ENCODE data around the gene HLA-DPB1.
"Not testable (repeated sequence)": the region's sequence is repeated elsewhere in the genome, so short reads cannot be mapped to it uniquely, and the experiment has no call there.

Gene HLA-DPB1

DNA sequence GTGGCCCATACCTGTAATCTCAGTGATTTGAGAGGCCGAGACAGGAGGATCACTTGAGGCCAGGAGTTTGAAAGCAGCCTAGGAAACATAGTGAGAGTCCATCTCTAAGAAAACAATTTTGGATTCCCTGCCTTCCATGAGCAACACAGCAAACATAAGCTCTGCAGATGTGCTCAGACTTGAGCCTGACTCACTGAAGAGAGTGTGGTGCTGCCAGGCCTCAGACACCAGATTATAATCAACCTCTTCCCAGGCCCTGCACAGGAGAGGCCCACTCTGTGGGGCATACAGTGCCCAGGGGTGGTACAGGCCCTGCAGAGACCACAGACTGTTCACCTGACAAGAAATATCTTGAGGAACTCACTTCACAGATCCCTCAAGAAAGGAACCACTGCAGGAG, 19.9 kb downstream of the HLA-DPB1 start:
- H3K27me3 ChIP-seq (replicated peaks), result peaks cover 7% of the 10 kb centered on the region
- no peaks in the 10 kb centered on the region for H3K36me3 ChIP-seq (replicated peaks)
- no peak overlapping the region for H3K4me3 ChIP-seq (ENCODE audit: low read depth, low read length)
- TF ChIP-seq, protein P1, sequence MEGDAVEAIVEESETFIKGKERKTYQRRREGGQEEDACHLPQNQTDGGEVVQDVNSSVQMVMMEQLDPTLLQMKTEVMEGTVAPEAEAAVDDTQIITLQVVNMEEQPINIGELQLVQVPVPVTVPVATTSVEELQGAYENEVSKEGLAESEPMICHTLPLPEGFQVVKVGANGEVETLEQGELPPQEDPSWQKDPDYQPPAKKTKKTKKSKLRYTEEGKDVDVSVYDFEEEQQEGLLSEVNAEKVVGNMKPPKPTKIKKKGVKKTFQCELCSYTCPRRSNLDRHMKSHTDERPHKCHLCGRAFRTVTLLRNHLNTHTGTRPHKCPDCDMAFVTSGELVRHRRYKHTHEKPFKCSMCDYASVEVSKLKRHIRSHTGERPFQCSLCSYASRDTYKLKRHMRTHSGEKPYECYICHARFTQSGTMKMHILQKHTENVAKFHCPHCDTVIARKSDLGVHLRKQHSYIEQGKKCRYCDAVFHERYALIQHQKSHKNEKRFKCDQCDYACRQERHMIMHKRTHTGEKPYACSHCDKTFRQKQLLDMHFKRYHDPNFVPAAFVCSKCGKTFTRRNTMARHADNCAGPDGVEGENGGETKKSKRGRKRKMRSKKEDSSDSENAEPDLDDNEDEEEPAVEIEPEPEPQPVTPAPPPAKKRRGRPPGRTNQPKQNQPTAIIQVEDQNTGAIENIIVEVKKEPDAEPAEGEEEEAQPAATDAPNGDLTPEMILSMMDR (IDR thresholded peaks at IDR 0.05; ENCODE audit: low read depth, low read length, missing control alignments), result no peak
- DNase-seq, result no peak
- no peak overlapping the region for H3K27ac ChIP-seq
- in situ Hi-C loops (cut with HindIII; ENCODE audit: low pct_ligation_motif_present, low sequenced_read_pairs), result no loop called here

DNA sequence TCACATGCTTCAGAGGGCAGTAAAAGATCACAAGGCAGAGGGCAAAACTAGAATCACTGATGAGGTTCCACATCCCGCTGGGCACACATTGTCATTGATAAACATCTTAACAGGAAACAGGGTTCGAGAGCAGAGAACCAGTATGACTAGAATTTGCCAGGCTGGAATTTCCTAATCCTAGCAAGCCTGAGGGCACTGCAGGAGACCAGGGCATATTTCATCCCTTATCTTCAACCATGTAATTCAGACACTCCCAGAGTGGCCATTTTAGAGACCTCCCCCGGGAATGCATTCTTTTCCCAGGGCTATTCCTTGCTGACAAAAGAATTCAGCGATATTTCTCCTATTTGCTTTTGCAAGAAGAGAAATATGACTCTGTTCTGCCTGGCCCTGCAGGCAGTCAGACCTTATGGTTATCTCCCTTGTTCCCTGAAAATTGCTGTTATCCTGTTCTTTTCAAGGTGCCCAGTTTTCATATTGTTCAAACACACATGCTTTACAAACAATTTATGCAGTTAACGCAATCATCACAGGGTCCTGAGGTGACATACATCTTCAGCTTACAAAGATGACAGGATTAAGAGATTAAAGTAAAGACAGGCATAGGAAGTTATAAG, 25.4 kb downstream of the HLA-DPB1 start:
- in situ Hi-C loops (cut with HindIII; ENCODE audit: low pct_ligation_motif_present, low sequenced_read_pairs); H3K27ac ChIP-seq; DNase-seq; H3K4me3 ChIP-seq (ENCODE audit: low read depth, low read length); H3K27me3 ChIP-seq (replicated peaks); H3K36me3 ChIP-seq (replicated peaks): not testable (repeated sequence)

DNA sequence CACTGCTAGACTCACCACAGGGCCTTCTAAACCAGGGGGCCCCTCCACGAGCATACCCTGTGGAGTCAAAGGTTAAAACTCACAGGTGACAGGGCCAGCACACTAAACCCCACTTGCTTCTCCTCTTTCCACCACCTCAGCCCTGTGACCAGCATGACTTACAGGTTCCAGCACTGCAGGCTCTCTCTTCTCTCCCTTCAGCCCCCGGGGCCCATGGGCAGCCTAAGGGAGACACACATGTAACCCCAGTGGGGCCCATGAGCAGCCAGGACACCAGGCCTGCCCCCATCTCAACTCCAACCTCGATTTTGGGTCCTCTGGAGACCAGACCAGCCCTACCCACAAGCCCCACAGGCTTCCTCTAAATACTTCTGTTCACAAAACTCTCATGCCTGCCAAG, 28.0 kb downstream of the HLA-DPB1 start:
- H3K4me3 ChIP-seq (ENCODE audit: low read depth, low read length), result no peak overlapping the region
- no peaks in the 10 kb centered on the region for H3K36me3 ChIP-seq (replicated peaks)
- in situ Hi-C loops (cut with HindIII; ENCODE audit: low pct_ligation_motif_present, low sequenced_read_pairs), result no loop called here
- no peak overlapping the region for H3K27ac ChIP-seq
- no peaks in the 10 kb centered on the region for H3K27me3 ChIP-seq (replicated peaks)
- DNase-seq, result no peak
- TF ChIP-seq, protein P1 (IDR thresholded peaks at IDR 0.05; ENCODE audit: low read depth, low read length, missing control alignments), result no peak

DNA sequence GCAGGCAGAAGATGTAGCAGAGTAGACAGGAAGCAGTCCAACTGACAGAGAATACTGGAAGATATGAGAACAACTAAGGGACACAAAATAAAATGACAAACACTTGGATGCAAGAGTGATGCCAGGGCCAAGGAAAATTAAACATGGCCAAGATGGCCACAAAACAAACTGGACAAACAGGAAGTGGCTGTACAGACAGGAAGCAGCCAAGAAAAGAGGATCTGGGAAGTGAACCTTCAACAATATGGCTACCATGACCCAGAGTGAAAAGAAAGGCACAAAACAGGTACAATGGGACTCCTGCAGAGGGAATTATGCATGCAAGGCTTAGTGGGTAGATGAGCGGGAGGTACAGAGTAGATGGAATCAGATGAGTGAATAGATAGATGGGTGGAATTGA, 29.1 kb downstream of the HLA-DPB1 start:
- TF ChIP-seq, protein P1 (IDR thresholded peaks at IDR 0.05; ENCODE audit: low read depth, low read length, missing control alignments), result no peak
- DNase-seq, result no peak
- Histone ChIP-seq H3K4me3 (ENCODE audit: low read depth, low read length) (no peak overlapping the region), H3K27ac (no peak overlapping the region), H3K27me3 (replicated peaks) (no peaks in the 10 kb centered on the region), H3K36me3 (replicated peaks) (no peaks in the 10 kb centered on the region)
- in situ Hi-C loops (cut with HindIII; ENCODE audit: low pct_ligation_motif_present, low sequenced_read_pairs), result no loop called here

DNA sequence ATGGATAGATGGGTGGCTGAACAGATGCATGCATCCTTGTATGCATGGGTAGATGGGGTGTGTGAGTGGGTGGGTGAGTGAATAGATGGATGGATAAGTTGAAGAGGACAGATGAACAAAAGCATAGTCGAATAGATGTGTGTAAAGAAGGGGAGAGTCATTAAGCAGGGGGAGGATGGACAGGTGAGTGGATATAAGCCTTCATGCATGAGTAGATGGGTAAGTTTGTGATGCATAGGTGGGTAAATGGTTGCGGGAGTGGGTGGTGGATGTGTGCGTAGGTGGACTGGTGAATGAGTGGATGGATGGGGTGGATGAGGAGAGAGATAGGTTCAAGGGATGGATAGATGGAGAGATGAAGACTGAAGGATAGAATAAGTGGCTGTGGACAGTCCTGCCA, 29.6 kb downstream of the HLA-DPB1 start:
- no peaks in the 10 kb centered on the region for H3K27me3 ChIP-seq (replicated peaks)
- no peak overlapping the region for H3K4me3 ChIP-seq (ENCODE audit: low read depth, low read length)
- no peak for DNase-seq
- H3K27ac ChIP-seq, result no peak overlapping the region
- TF ChIP-seq, protein P1 (IDR thresholded peaks at IDR 0.05; ENCODE audit: low read depth, low read length, missing control alignments), result no peak
- in situ Hi-C loops (cut with HindIII; ENCODE audit: low pct_ligation_motif_present, low sequenced_read_pairs), result no loop called here
- H3K36me3 ChIP-seq (replicated peaks), result no peaks in the 10 kb centered on the region

DNA sequence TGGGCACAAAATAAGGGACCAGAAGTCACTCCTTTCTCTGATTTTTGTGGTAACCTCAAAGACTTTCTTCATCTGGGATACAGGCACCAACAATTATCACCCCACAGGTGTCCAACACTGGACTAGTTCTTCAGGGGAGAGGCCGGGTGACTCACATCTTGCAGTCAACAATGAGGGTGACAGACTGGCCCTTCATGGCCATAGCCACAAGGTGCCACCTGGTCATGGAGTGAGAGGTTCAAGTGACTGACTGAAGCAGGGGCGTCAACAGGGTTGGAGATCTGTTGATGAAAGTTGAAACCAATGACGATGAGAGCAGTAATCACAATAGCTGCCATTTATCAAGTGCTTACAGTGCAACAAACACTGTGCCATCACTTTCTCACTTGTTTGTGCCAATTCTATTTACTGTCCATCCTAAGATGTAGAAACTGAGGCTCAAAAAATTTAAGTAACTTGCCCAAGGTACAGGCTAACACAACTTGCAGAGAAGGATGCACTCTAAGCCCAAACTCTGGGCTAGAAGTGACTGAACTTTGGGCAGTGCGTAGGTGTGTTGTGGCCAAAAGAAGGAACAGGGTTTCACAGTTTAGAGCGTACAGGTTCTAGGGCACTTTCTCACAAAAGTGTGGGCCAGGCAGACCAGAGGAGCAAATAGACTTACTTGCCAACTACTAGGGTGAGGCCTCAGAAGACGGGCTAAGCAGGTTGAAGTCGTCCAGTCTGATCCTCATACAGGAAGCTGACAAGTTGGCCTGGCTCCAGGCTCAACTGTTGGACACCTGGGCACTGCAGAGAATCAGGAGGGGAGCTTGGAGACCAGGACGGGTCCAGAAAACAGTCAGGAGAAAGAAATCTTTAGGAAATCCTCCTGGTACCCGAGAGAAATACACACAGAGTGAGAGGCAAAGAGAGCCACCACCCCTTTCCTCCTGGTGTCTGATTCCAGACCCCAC, 30.4 kb downstream of the HLA-DPB1 start:
- Histone ChIP-seq H3K36me3 (replicated peaks) (no peaks in the 10 kb centered on the region), H3K27ac (no peak overlapping the region), H3K4me3 (ENCODE audit: low read depth, low read length) (no peak overlapping the region), H3K27me3 (replicated peaks) (no peaks in the 10 kb centered on the region)
- TF ChIP-seq, protein P1 (IDR thresholded peaks at IDR 0.05; ENCODE audit: low read depth, low read length, missing control alignments), result no peak
- in situ Hi-C loops (cut with HindIII; ENCODE audit: low pct_ligation_motif_present, low sequenced_read_pairs), result no loop called here
- no peak for DNase-seq

All from brain microvascular endothelial cell (primary cell).